Activated CD4-positive, alpha-beta memory T cell treated with anti-CD3 and anti-CD28 coated beads, Interleukin-2, amount 10 ng/mL, durations not matched to agents 7 days and 5 days (primary cell): Measurements from ENCODE around the gene PLEKHO1. TPM values are rescaled to one million over a fixed set of nuclear protein-coding genes. Genes with fewer than 3 reads are reported as not detected.

Source experiments
- CTCF ChIA-PET: fragments of 350-600 bp; sonication (Branson Sonifier 250); formaldehyde crosslinking; loops from one replicate; lab custom pipeline; 2021; ENCODE audit warnings: antibody characterized with exemption, inconsistent platforms; lab: Charles Lee
- POLR2A ChIA-PET: fragments of 350-600 bp; sonication (Branson Sonifier 250); formaldehyde crosslinking; loops from one replicate; lab custom pipeline; 2021; ENCODE audit warnings: antibody characterized with exemption; lab: Charles Lee
- DNase-seq: peaks from one replicate; pipeline ENCODE4 v3.0.0-alpha.2; 2020
- H3K27ac Mint-ChIP-seq: one replicate; pipeline ENCODE4 v1.8.0; 2021; ENCODE audit warnings: mild to moderate bottlenecking, mixed read lengths
- H3K27me3 Mint-ChIP-seq: one replicate; pipeline ENCODE4 v1.8.0; 2021; ENCODE audit warnings: mixed read lengths
- H3K36me3 Mint-ChIP-seq: one replicate; pipeline ENCODE4 v1.8.0; 2021; ENCODE audit warnings: low read depth, mixed read lengths
- H3K4me1 Mint-ChIP-seq: one replicate; pipeline ENCODE4 v1.8.0; 2021; ENCODE audit warnings: mixed read lengths
- H3K4me3 Mint-ChIP-seq: one replicate; pipeline ENCODE4 v1.8.0; 2021; ENCODE audit warnings: mild to moderate bottlenecking, mixed read lengths
- H3K9me3 Mint-ChIP-seq: one replicate; pipeline ENCODE4 v1.8.0; 2021; ENCODE audit warnings: mixed read lengths
- total RNA-seq, 2 experiments: library from RNA; stranded (reverse); gene quantifications; one replicate each; pipeline ENCODE4 v1.2.3, GENCODE V29; 2021

The PLEKHO1 gene
- total RNA-seq, 2 experiments from 2014 or later, result 89.8 to 92.9 TPM

DNA sequence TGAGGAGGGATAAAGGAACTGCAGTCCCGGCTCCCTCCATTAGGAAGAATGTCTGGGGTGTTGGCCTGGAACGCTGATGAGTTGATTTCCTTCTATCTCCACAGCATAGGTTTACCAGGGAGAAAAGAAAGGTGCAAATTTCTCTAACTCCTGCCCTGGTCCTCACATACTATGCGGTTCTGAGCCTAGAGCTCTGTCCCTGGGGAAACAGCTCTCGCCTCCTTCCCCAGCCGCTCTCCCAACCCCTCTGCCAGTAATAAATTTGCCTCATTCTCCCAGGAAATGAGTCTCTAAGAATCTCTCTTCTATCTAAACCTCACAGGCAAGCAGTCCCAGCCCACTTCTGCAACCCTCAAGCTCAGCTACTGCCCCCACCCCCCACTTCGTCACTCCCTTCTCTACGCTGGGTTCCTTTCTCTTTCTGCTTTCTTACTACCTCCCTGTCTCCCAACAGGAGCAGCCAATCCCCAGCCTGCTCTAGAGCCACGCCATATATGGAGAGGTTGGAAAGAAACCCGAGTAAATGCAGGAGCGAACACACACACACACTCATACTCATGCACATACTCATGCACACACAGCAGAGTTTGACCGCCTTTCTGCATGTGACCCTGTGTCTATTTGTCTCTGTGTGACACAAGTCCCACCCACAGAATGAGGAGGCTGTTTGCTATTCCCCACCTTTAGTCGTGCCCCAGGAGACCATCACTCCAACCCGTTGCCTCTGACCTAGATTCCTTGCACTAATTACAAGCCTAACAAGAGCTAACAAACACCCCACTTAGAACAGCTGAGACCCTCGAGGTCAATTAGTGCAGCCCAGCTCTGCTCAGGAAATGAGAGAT lies 13.4 kb downstream of the PLEKHO1 start:
- ChIA-PET CTCF (interaction anchor here (1.3 to 16.1 kb wide), 4 partner anchors 24 to 273 kb away, joined by 3 to 225 read pairs (median 36); partner anchors contain the start of gene VPS45), POLR2A (interaction anchor here (0.5 to 4.3 kb wide), 5 partner anchors 12 to 102 kb away, joined by 3 to 47 read pairs (median 6); partner anchors contain the start of genes PLEKHO1 and VPS45)
- peaks cover 26% of the 10 kb centered on the region for H3K36me3 Mint-ChIP-seq
- H3K9me3 Mint-ChIP-seq, result no peaks in the 10 kb centered on the region
- no peak overlapping the region for H3K4me3 Mint-ChIP-seq
- peaks cover 63% of the 10 kb centered on the region for H3K4me1 Mint-ChIP-seq
- H3K27ac Mint-ChIP-seq, result no peak overlapping the region
- peaks cover 2% of the 10 kb centered on the region for H3K27me3 Mint-ChIP-seq
- DNase-seq, result no peak

DNA sequence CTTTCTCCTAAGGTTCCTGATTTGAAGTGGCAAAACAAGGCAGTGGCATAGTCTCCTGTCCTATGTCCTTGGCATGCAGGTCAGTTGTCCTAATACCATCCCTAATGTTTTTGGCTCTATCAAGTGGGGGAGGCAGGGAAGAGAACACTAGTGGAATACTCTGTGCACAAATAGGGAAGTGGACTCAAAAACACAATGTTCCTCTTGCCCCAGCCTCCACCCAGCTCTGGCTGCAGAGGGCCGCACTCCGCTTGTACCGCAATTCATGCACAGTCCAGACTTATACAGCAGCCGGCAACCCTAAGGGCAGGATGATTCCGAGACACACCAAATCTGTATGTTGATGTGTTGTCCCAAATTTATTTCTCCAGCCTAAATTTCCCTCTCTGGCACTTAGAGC lies 14.5 kb downstream of the PLEKHO1 start:
- CTCF ChIA-PET, result interaction anchor here (1.4 to 16.1 kb wide), 7 partner anchors 22 to 276 kb away, joined by 3 to 225 read pairs (median 5); a partner anchor contains a TSS
- H3K4me1 Mint-ChIP-seq, result peaks cover 54% of the 10 kb centered on the region
- no peak overlapping the region for H3K27ac Mint-ChIP-seq
- no peak for DNase-seq
- H3K27me3 Mint-ChIP-seq, result peaks cover 2% of the 10 kb centered on the region
- no peaks in the 10 kb centered on the region for H3K9me3 Mint-ChIP-seq
- POLR2A ChIA-PET, result interaction anchor here (3.7 kb wide), 1 partner anchor 12 kb away, joined by 14 read pairs; no protein-coding TSS in a partner anchor
- H3K4me3 Mint-ChIP-seq, result no peak overlapping the region
- H3K36me3 Mint-ChIP-seq, result peaks cover 15% of the 10 kb centered on the region

DNA sequence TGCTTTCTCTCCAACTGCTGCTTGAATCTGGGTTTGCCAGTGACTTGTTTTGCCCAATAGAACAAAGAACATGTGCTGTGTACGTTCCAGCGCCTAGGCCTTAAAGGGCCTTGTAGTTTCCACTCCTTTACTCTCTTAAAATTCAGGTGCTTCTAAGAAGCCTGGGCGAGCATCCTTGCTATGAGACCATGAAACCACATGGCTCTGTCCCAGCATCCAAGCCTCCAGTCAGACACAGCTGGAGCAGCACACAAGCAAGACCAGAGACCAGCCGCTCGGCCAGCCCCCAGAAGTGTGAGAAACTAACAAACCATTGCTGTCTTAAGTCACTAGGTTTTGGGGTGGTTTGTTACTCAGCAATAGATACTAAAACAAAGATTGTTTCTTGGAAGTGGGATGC lies 15.1 kb downstream of the PLEKHO1 start:
- H3K27ac Mint-ChIP-seq, result no peak overlapping the region
- POLR2A ChIA-PET, result interaction anchor here (1.0 to 3.7 kb wide), 3 partner anchors 13 to 277 kb away, joined by 3 to 14 read pairs (median 4); a partner anchor contains a TSS
- H3K36me3 Mint-ChIP-seq, result peaks cover 11% of the 10 kb centered on the region
- CTCF ChIA-PET, result interaction anchor here (0.6 to 16.1 kb wide), 14 partner anchors 12 to 276 kb away, joined by 3 to 225 read pairs (median 4); a partner anchor contains a TSS
- peaks cover 2% of the 10 kb centered on the region for H3K27me3 Mint-ChIP-seq
- peaks cover 48% of the 10 kb centered on the region for H3K4me1 Mint-ChIP-seq
- DNase-seq, result no peak
- no peaks in the 10 kb centered on the region for H3K9me3 Mint-ChIP-seq
- no peak overlapping the region for H3K4me3 Mint-ChIP-seq

DNA sequence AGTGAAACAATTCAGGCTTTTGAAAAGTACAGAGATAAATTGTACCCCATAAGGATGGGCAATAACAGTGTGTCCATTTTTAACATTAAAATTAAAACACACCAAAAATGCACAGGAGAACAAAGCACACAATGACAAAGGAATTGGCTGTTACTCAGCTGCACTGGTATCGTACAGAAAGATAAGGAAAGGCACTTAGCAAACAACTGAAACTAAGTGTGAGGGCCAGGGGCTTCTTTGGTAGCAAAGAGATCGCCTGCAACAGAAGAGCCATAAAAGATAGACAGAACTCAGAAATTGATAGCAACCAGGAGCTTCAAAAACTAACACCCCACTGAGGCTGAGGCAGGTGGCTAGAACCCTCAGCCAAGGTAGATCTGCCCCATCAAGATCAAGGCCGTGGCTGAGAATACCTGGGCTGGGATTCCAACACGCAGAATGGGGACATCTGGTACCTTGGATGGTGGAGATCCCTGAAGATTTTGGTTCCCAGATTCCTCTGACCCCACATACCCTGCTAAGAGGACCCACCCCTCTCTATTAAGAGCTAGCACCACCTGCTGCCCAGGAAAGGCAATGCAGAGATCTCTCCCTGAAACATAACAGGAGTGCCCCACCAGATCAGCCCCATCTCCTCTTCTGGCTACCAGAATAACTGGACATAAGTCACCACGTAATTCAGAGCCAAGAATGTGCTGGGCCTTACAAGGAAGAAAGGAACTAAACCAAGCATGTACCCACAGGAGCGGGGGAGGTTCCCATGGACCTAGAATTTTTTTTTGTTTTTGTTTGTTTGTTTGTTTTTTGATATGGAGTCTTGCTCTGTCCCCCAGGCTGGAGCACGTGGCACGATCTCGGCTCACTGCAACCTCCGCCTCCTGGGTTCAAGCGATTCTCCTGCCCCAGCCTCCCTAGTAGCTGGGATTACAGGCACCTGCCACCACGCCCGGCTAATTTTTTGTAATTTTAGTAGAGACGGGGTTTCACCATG lies 16.2 kb downstream of the PLEKHO1 start:
- POLR2A ChIA-PET, result interaction anchor here (1.0 to 3.7 kb wide), 4 partner anchors 9 to 278 kb away, joined by 3 to 14 read pairs (median 4); a partner anchor contains a TSS
- no peak overlapping the region for H3K27ac Mint-ChIP-seq
- peak; percentile 62 for DNase-seq
- no peaks in the 10 kb centered on the region for H3K9me3 Mint-ChIP-seq
- H3K4me1 Mint-ChIP-seq, result peaks cover 37% of the 10 kb centered on the region
- CTCF ChIA-PET, result interaction anchor here (0.7 to 16.1 kb wide), 21 partner anchors 8 to 277 kb away, joined by 3 to 225 read pairs (median 4); a partner anchor contains a TSS
- H3K27me3 Mint-ChIP-seq, result peaks cover 2% of the 10 kb centered on the region
- H3K36me3 Mint-ChIP-seq, result peaks cover 2% of the 10 kb centered on the region
- H3K4me3 Mint-ChIP-seq, result no peak overlapping the region

DNA sequence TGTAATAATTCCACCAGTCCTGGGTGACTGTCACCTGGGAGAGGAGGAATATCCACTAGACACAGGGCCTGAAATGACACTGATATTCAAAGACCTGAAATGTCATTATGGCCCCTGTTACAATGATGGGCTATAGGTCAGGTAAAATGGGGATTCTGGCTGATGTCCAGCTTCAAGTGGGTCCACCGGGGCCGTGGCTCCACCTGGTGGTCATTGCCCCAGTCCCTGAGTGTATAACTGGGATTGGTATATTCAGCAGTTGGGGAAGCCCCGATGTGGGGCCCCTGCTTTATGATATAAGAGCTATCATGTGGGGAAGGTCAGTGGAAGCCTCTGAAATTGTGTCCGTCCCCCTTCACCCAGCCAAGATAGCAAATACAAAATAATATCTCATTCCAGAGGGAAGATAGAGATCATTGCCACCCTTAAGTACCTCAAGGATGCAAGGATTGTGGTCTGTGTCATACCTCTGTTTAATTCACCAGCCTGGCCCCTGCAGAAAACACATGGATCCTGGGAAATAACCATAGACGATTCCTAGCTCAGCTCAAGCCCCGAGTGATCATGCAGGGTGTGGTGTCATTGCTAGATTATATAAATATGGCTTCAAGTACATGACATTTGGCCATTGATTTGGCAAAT lies 19.4 kb downstream of the PLEKHO1 start:
- H3K36me3 Mint-ChIP-seq, result no peaks in the 10 kb centered on the region
- no peak overlapping the region for H3K27ac Mint-ChIP-seq
- H3K4me3 Mint-ChIP-seq, result no peak overlapping the region
- DNase-seq, result peak; percentile 65
- H3K27me3 Mint-ChIP-seq, result peaks cover 2% of the 10 kb centered on the region
- peaks cover 13% of the 10 kb centered on the region for H3K4me1 Mint-ChIP-seq
- no peaks in the 10 kb centered on the region for H3K9me3 Mint-ChIP-seq
- CTCF ChIA-PET, result interaction anchor here (0.5 to 16.1 kb wide), 14 partner anchors 10 to 207 kb away, joined by 3 to 225 read pairs (median 4); partner anchors contain the start of gene VPS45
- POLR2A ChIA-PET, result interaction anchor here (0.6 to 1.5 kb wide), 3 partner anchors 10 to 281 kb away, joined by 3 to 10 read pairs (median 5); a partner anchor contains a TSS

DNA sequence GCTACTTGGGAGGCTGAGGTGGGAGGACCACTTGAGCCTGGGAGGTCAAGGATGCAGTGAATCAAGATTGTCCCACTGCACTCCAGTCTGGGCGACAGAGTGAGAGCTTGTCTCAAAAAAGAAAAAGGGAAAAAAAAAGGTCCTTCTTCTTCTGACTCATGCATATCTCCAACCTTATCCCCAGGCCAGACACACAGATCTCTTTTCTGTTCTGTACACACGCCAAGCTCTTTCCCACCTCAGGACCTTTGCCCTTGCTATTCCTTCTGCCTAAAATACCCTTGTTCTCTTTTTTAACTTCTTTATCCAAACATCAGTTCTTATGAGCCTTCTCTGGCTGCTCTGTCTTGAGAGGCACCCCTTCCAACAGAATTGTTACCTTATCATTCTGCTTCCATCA lies 22.1 kb downstream of the PLEKHO1 start:
- ChIA-PET POLR2A (interaction anchor here (1.1 to 1.8 kb wide), 2 partner anchors 61 to 104 kb away, joined by 4 to 6 read pairs; partner anchors contain the start of gene VPS45), CTCF (interaction anchor here (6.0 to 16.1 kb wide), 2 partner anchors 15 to 97 kb away, joined by 39 to 225 read pairs; no protein-coding TSS in a partner anchor)
- Mint-ChIP-seq H3K27ac (no peak overlapping the region), H3K4me3 (no peak overlapping the region), H3K27me3 (peaks cover 1% of the 10 kb centered on the region), H3K9me3 (no peaks in the 10 kb centered on the region), H3K4me1 (no peaks in the 10 kb centered on the region), H3K36me3 (no peaks in the 10 kb centered on the region)
- DNase-seq, result no peak

DNA sequence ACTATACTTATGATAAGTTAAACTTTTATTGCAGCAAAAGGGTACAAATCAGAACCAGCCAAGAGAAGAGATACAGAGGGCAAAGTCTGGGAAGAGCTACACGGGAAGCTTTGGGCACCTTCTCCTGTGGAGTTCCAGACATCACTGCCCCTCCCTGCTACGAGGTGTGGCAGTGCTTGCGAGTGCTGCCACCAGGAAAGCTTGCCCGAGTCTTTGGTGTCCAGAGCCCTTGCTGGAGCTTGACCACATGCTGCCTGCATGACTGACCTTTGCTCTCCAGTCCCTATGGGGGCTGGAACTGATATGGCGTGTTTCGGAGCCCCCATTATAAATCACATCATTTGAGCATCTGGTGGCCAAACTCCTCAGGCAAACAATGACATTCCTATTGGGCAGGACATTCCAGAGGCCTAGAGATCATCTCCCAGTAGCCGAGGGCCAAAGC lies 23.4 kb downstream of the PLEKHO1 start:
- DNase-seq, result no peak
- ChIA-PET CTCF (interaction anchor here (1.0 to 6.0 kb wide), 2 partner anchors 14 to 99 kb away, joined by 3 to 39 read pairs; no protein-coding TSS in a partner anchor), POLR2A (no interaction called here)
- no peaks in the 10 kb centered on the region for H3K9me3 Mint-ChIP-seq
- H3K27me3 Mint-ChIP-seq, result no peaks in the 10 kb centered on the region
- no peaks in the 10 kb centered on the region for H3K4me1 Mint-ChIP-seq
- H3K4me3 Mint-ChIP-seq, result no peak overlapping the region
- no peak overlapping the region for H3K27ac Mint-ChIP-seq
- no peaks in the 10 kb centered on the region for H3K36me3 Mint-ChIP-seq

DNA sequence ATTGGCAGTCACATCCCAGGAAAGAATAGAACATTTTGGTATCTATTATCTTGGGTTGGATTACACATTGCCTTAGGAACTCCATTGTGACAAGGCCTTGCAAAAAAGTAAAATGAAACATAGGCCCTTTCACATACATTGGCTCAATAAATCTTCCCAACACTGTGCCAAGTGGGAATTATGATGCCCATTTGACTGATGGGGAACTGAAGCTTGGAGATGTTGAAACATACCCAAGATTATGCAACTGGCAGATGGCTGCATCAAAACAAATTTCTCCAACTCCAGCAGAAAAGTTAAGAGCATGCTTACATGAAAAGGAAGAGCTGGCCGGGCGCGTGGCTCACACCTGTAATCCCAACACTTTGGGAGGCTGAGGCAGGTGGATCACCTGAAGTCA lies 26.9 kb downstream of the PLEKHO1 start:
- Mint-ChIP-seq H3K4me1 (peaks cover 1% of the 10 kb centered on the region), H3K4me3 (no peak overlapping the region), H3K9me3 (no peaks in the 10 kb centered on the region), H3K27ac (no peak overlapping the region), H3K27me3 (no peaks in the 10 kb centered on the region), H3K36me3 (no peaks in the 10 kb centered on the region)
- ChIA-PET CTCF (interaction anchor here (2.6 to 5.4 kb wide), 2 partner anchors 11 to 103 kb away, joined by 8 to 42 read pairs; no protein-coding TSS in a partner anchor), POLR2A (interaction anchor here (0.9 to 1.5 kb wide), 2 partner anchors 17 to 59 kb away, joined by 3 read pairs; no protein-coding TSS in a partner anchor)
- no peak for DNase-seq

DNA sequence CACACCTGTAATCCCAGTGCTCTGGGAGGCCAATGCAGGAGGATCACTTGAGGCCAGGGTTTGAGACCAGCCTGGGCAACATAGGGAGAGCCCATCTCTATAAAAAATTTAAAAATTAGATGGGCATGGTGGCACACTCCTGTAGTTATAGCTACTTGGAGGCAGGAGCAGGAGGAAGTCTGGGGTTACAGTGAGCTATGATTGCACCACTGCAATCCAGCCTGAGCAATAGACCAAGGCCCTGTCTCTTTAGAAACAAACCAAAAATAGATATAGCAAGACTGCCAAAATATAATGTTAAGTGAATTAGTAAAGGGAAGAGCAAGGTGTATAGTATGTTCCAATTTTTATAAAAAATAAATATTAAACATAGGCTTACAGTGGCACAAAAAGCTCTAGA lies 28.8 kb downstream of the PLEKHO1 start:
- no peaks in the 10 kb centered on the region for H3K27me3 Mint-ChIP-seq
- CTCF ChIA-PET, result interaction anchor here (1.0 to 5.4 kb wide), 4 partner anchors 9 to 105 kb away, joined by 4 to 42 read pairs (median 6); no protein-coding TSS in a partner anchor
- H3K4me3 Mint-ChIP-seq, result no peak overlapping the region
- H3K36me3 Mint-ChIP-seq, result no peaks in the 10 kb centered on the region
- no peak for DNase-seq
- no peaks in the 10 kb centered on the region for H3K9me3 Mint-ChIP-seq
- no peak overlapping the region for H3K27ac Mint-ChIP-seq
- POLR2A ChIA-PET, result interaction anchor here (0.7 kb wide), 1 partner anchor 55 kb away, joined by 3 read pairs; no protein-coding TSS in a partner anchor
- H3K4me1 Mint-ChIP-seq, result peaks cover 5% of the 10 kb centered on the region

DNA sequence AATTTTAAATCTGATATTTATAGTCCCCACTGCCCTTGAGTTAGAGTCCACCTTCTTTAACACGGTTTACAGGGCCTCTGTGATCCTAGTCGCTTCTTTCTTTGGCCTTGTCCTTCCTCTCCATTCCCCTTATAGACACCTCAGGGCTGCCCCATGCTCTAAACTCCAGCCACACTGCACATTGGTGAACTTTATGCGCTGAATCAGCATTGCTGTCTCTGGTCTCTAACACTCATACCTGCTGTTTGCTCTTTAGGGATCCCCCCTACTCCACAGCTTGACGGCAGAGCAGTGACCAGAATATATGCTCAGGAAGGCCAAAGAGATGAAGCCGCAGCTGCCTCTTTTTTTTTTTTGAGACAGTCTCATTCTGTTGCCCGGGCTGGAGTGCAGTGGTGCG lies 30.2 kb downstream of the PLEKHO1 start:
- CTCF ChIA-PET, result interaction anchor here (0.7 kb wide), 1 partner anchor 88 kb away, joined by 3 read pairs; no protein-coding TSS in a partner anchor
- DNase-seq, result no peak
- H3K9me3 Mint-ChIP-seq, result no peaks in the 10 kb centered on the region
- no peak overlapping the region for H3K4me3 Mint-ChIP-seq
- no peaks in the 10 kb centered on the region for H3K36me3 Mint-ChIP-seq
- POLR2A ChIA-PET, result no interaction called here
- peaks cover 5% of the 10 kb centered on the region for H3K4me1 Mint-ChIP-seq
- H3K27ac Mint-ChIP-seq, result no peak overlapping the region
- H3K27me3 Mint-ChIP-seq, result no peaks in the 10 kb centered on the region

DNA sequence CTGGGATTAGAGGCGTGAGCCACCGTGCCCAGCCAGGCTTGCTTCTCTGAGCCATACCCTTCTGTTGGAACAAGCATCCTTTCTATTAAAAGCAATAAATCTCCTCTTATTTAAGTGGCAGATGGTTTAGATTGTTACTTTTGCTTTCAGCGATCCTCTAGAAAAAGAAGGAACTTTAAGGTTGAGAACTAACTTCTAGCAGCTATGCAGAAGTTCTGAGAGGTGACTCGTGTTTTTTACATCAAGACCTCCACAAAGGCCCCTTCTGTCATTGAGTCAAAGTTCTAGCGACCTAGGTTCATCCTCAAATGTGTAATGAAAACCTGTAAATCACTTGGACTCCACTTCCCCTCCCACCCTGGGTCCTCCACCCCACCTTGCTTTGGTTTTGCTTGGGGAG lies 30.8 kb downstream of the PLEKHO1 start:
- no peak for DNase-seq
- CTCF ChIA-PET, result no interaction called here
- Mint-ChIP-seq H3K36me3 (no peaks in the 10 kb centered on the region), H3K27me3 (no peaks in the 10 kb centered on the region), H3K9me3 (no peaks in the 10 kb centered on the region), H3K27ac (no peak overlapping the region), H3K4me3 (no peak overlapping the region), H3K4me1 (peaks cover 5% of the 10 kb centered on the region)
- POLR2A ChIA-PET, result interaction anchor here (0.6 kb wide), 1 partner anchor 108 kb away, joined by 3 read pairs; no protein-coding TSS in a partner anchor
